ENCODE results near the gene CIBAR2.

The CIBAR2 gene

GRCh38 chr16:85078952-85079351 lies 33.3 kb downstream of the CIBAR2 start:
- DNase-seq = no peak

GRCh38 chr16:85078226-85078625 lies 34.0 kb downstream of the CIBAR2 start:
- DNase-seq = no peak

GRCh38 chr16:85077576-85078125 lies 34.6 kb downstream of the CIBAR2 start:
- no peak for DNase-seq

GRCh38 chr16:85077039-85077438 lies 35.2 kb downstream of the CIBAR2 start:
- DNase-seq = no peak

GRCh38 chr16:85075236-85075924 lies 36.9 kb downstream of the CIBAR2 start:
- no peak for DNase-seq

GRCh38 chr16:85074225-85074914 lies 37.9 kb downstream of the CIBAR2 start:
- no peak for DNase-seq

- DNase-seq = no peak
Observed at GRCh38 chr16:85072947-85073346, 39.3 kb downstream of the CIBAR2 start.

GRCh38 chr16:85072076-85072860 lies 40.0 kb downstream of the CIBAR2 start:
- DNase-seq = no peak

- no peak for DNase-seq
Observed at GRCh38 chr16:85069171-85069570, 43.1 kb downstream of the CIBAR2 start.

GRCh38 chr16:85068746-85069145 lies 43.5 kb downstream of the CIBAR2 start:
- no peak for DNase-seq

- no peak for DNase-seq
Observed at GRCh38 chr16:85067426-85067825, 44.8 kb downstream of the CIBAR2 start.

GRCh38 chr16:85067024-85067423 lies 45.2 kb downstream of the CIBAR2 start:
- DNase-seq = no peak

- no peak for DNase-seq
Observed at GRCh38 chr16:85066346-85066885, 45.9 kb downstream of the CIBAR2 start.

GRCh38 chr16:85065099-85065498 lies 47.2 kb downstream of the CIBAR2 start:
- DNase-seq = no peak

- DNase-seq = no peak
Observed at GRCh38 chr16:85064186-85064585, 48.1 kb downstream of the CIBAR2 start.

- no peak for DNase-seq
Observed at GRCh38 chr16:85062845-85063244, 49.4 kb downstream of the CIBAR2 start.

- no peak for DNase-seq
Observed at GRCh38 chr16:85062323-85062722, 49.9 kb downstream of the CIBAR2 start.

- no peak for DNase-seq
Observed at GRCh38 chr16:85061566-85061965, 50.7 kb downstream of the CIBAR2 start.

- DNase-seq = no peak
Observed at GRCh38 chr16:85058909-85059308, 53.4 kb downstream of the CIBAR2 start.

- no peak for DNase-seq
Observed at GRCh38 chr16:85057948-85058347, 54.3 kb downstream of the CIBAR2 start.

- no peak for DNase-seq
Observed at GRCh38 chr16:85057212-85057889, 54.9 kb downstream of the CIBAR2 start.

GRCh38 chr16:85056211-85056748 lies 56.0 kb downstream of the CIBAR2 start:
- no peak for DNase-seq

Measured in NCI-H1417 treated with DMSO at 0.1 percent for 48 hours (cell line).